Endothelial cell of umbilical vein (primary cell): ENCODE measurements around the gene LCMT2. TPM values are rescaled to one million over a fixed set of nuclear protein-coding genes. Genes with fewer than 3 reads are reported as not detected.
A peak's percentile ranks its signal among the peaks of the same experiment; 100 is the strongest.

Source experiments
- BruUV-seq: library from RNA; stranded (reverse); fragments of 400-500 nt; replicated peaks from 2 replicates; lab custom pipeline; 2021; lab: Mats Ljungman, UMichigan
- CTCF ChIA-PET: fragments of 300-600, 350-600 bp; sonication (Branson Sonifier 250); formaldehyde crosslinking; loops from one replicate; lab custom pipeline; 2021; ENCODE audit warnings: antibody characterized with exemption, inconsistent platforms; lab: Charles Lee
- POLR2A ChIA-PET: fragments of 300-600, 350-600 bp; sonication (Branson Sonifier 250); formaldehyde crosslinking; loops from one replicate; lab custom pipeline; 2021; ENCODE audit warnings: antibody characterized with exemption, inconsistent platforms; lab: Charles Lee
- DNase-seq: peaks from one replicate; pipeline ENCODE4 v3.0.0-alpha.2; 2011; ENCODE audit warnings: low read depth, low spot score
- FAIRE-seq: peaks from 2 replicates; lab custom pipeline; 2011; peaks lifted over from hg19 to GRCh38; lab: Jason Lieb, UNC
- H2AFZ ChIP-seq: 2 replicates; pipeline ENCODE4 v1.6.0; 2012; ENCODE audit warnings: low read depth, low read length, control low read depth, inconsistent platforms
- H3K27ac ChIP-seq: 2 replicates; pipeline ENCODE4 v1.5.1; 2011; ENCODE audit warnings: low read depth, mild to moderate bottlenecking, control low read depth, low read length, moderate library complexity; ENCODE audit not compliant: insufficient read depth
- H3K27me3 ChIP-seq, 2 experiments: 2 replicates each; pipeline versions ENCODE4 v1.6.0 to v1.6.1; 2011; ENCODE audit warnings: low read length in 2 of 2, mixed read lengths in 1 of 2; ENCODE audit not compliant: control insufficient read depth in 2 of 2, insufficient read depth in 2 of 2
- H3K36me3 ChIP-seq, 2 experiments: 2 replicates in 1 of 2; 3 replicates in 1 of 2; pipeline ENCODE4 v1.5.1; 2011; ENCODE audit warnings: low read length in 2 of 2, mild to moderate bottlenecking in 1 of 2, moderate library complexity in 1 of 2; ENCODE audit not compliant: control insufficient read depth in 2 of 2, insufficient read depth in 2 of 2; ENCODE audit errors: extremely low read depth in 1 of 2
- H3K4me1 ChIP-seq: 3 replicates; pipeline ENCODE4 v1.5.1; 2011; ENCODE audit warnings: mild to moderate bottlenecking, low read length; ENCODE audit not compliant: control insufficient read depth, insufficient read depth; ENCODE audit errors: extremely low read depth
- H3K4me2 ChIP-seq: 2 replicates; pipeline ENCODE4 v1.6.1; 2011; ENCODE audit warnings: low read length, control low read depth, mixed read lengths; ENCODE audit not compliant: insufficient read depth
- H3K4me3 ChIP-seq, 3 experiments: fragments of 200-600 bp in 1 of 3; sonication (generic), shearing (Covaris generic) in 1 of 3; replicated peaks in 1 of 3; 2 replicates each; pipeline ENCODE4 v1.5.1; 2011 to 2016; ENCODE audit warnings: control low read depth in 3 of 3, low read length in 3 of 3, mild to moderate bottlenecking in 2 of 3, inconsistent platforms in 1 of 3, low read depth in 1 of 3, moderate library complexity in 1 of 3; ENCODE audit not compliant: insufficient read depth in 1 of 3
- H3K79me2 ChIP-seq: 2 replicates; pipeline ENCODE4 v1.6.0; 2012; ENCODE audit warnings: low read length, inconsistent platforms; ENCODE audit not compliant: control insufficient read depth, insufficient read depth
- H3K9ac ChIP-seq: replicated peaks from 2 replicates; pipeline ENCODE3; 2011; ENCODE audit warnings: low read length, control low read depth; ENCODE audit not compliant: insufficient read depth; ENCODE audit errors: extremely low read depth
- H3K9me1 ChIP-seq: replicated peaks from 3 replicates; pipeline ENCODE4 v1.6.0; 2011; ENCODE audit warnings: mild to moderate bottlenecking, low read length; ENCODE audit not compliant: control insufficient read depth, insufficient read depth; ENCODE audit errors: extremely low read depth
- H3K9me3 ChIP-seq: replicated peaks from 2 replicates; pipeline ENCODE4 v1.5.1; 2012; ENCODE audit warnings: low read length, inconsistent platforms; ENCODE audit not compliant: control insufficient read depth, insufficient read depth
- H4K20me1 ChIP-seq: replicated peaks from 2 replicates; pipeline ENCODE3; 2011; ENCODE audit warnings: mild to moderate bottlenecking, low read length; ENCODE audit not compliant: control insufficient read depth, insufficient read depth; ENCODE audit errors: extremely low read depth
- EZH2 ChIP-seq: IDR thresholded peaks from 2 replicates; pipeline ENCODE4 v1.6.1; 2012; ENCODE audit warnings: borderline replicate concordance, low read depth, mild to moderate bottlenecking, moderate library complexity, low read length, inconsistent platforms; ENCODE audit not compliant: severe bottlenecking
- FOS ChIP-seq: IDR thresholded peaks from 2 replicates; pipeline ENCODE4 v1.6.1; 2011; ENCODE audit warnings: mild to moderate bottlenecking, low read length, moderate library complexity, borderline replicate concordance; ENCODE audit not compliant: insufficient read depth
- GATA2 ChIP-seq: IDR thresholded peaks from 2 replicates; pipeline ENCODE4 v1.7.0; 2011; ENCODE audit warnings: low read depth, mild to moderate bottlenecking, moderate library complexity, mixed read lengths, low read length; ENCODE audit not compliant: insufficient read length, insufficient read depth
- JUN ChIP-seq: IDR thresholded peaks from 2 replicates; pipeline ENCODE4 v1.6.1; 2011; ENCODE audit warnings: borderline replicate concordance, low read depth; ENCODE audit not compliant: insufficient read length, insufficient read depth
- MYC ChIP-seq: IDR thresholded peaks from one replicate; pipeline ENCODE4 v1.6.1; 2011; ENCODE audit warnings: mild to moderate bottlenecking, low read depth, low read length
- POLR2A ChIP-seq: IDR thresholded peaks from 2 replicates; pipeline ENCODE4 v1.6.1; 2012; ENCODE audit warnings: low read depth, mild to moderate bottlenecking, control low read depth, low read length
- POLR2AphosphoS5 ChIP-seq: IDR thresholded peaks from 2 replicates; pipeline ENCODE4 v1.6.1; 2012; ENCODE audit warnings: low read depth, mild to moderate bottlenecking, control low read depth, low read length, moderate library complexity; ENCODE audit not compliant: insufficient read depth
- dilution Hi-C: fragments of 300-500 bp; cut with MboI; formaldehyde crosslinking; loops from one replicate; pipeline ENCODE4 v1.15.0; 2019; ENCODE audit warnings: low sequenced_read_pairs; ENCODE audit not compliant: extremely low pct_ligation_motif_present
- intact Hi-C: fragments of 100-400 bp; cut with micrococcal nuclease; formaldehyde crosslinking; loops from one replicate; pipeline ENCODE4 v1.10.0; 2022
- polyA plus RNA-seq, 4 experiments: library from polyadenylated mRNA; depleted of rRNA in 3 of 4; stranded (reverse) in 3 of 4; unstranded in 1 of 4; fragments of >200 nt; gene quantifications; 2 replicates each; pipeline versions ENCODE4 v1.2.1 to v1.2.3, GENCODE V29; 2011 to 2012; ENCODE audit warnings: missing spikeins in 1 of 4
- total RNA-seq: library from RNA; stranded (reverse); gene quantifications from 2 replicates; pipeline ENCODE4 v1.2.3, GENCODE V29; 2021
- TF ChIP-seq, protein P1 (sequence below), 2 donors: IDR thresholded peaks; 1 replicate in 1 of 2; 2 replicates in 1 of 2; pipeline ENCODE4 v1.5.1; 2011; ENCODE audit warnings: low read length in 2 of 2, mild to moderate bottlenecking in 2 of 2, moderate library complexity in 2 of 2, control low read depth in 1 of 2, inconsistent platforms in 1 of 2, low read depth in 1 of 2; ENCODE audit not compliant: insufficient read depth in 1 of 2; ENCODE audit errors: extremely low read depth in 1 of 2
- TF ChIP-seq, protein P2 (sequence below): IDR thresholded peaks from 2 replicates; pipeline ENCODE4 v1.6.1; 2011; ENCODE audit not compliant: insufficient read depth, insufficient read length

The LCMT2 gene
- total and polyA plus RNA-seq, 2 donors (not counting 3 experiments of a cell fraction or from before 2014, with no cell fraction given), result 4.1 to 6.1 TPM

DNA sequence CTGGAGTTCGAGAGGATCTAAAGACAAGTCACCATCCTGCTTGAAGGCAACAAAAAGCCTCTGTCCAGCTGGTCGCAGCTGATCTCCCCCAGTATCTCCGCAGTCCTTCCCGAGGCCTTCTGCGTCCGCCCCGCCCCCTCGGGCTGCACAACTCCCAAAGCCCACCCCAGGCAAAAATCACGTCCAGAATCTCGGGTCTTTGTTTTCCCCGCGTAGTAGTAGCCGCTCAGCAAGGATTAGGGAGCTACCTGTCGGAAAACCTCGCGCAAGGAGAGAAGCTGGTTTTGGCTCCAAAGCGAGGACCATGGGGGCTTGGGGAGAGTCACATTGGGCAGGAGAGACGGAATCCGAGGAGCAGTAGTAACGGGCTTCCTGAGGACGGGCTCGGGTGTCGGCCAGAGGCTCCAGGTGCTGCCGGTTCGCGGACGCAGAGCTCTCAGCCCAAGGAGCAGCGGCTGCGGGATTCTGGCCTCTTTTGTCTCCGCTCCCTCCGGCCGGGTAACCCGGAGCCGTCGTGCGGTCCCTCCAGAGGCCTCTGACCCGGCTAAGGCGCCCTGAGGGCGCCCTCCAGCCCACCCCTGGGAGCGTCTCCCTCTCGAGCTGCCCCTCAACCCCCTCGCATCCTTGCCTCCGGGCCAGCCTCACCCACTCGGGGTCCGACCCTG, 40.1 kb upstream of the LCMT2 start:
- FAIRE-seq (no peak), DNase-seq (peak; percentile 48)
- Histone ChIP-seq H3K9me3 (no peaks in the 10 kb centered on the region), H3K9me1 (no peaks in the 10 kb centered on the region), H4K20me1 (no peaks in the 10 kb centered on the region), H3K27me3 (no peaks in the 10 kb centered on the region), H3K36me3 (peaks cover 0 to 7% of the 10 kb centered on the region in 2 experiments), H3K79me2 (peaks cover 20% of the 10 kb centered on the region), H3K9ac (peak overlapping the region; percentile 56), H2AFZ (peak overlapping the region; percentile 99), H3K27ac (peak overlapping the region; percentile 48), H3K4me3 (peak overlapping the region; percentile 69 to 93 (median 86)), H3K4me1 (peaks cover 18% of the 10 kb centered on the region), H3K4me2 (peak overlapping the region; percentile 97)
- no peak for TF ChIP-seq POLR2AphosphoS5
- no peak for TF ChIP-seq EZH2
- TF ChIP-seq JUN, result no peak
- no peak for TF ChIP-seq MYC
- no peak for TF ChIP-seq FOS
- TF ChIP-seq POLR2A, result no peak
- TF ChIP-seq, protein P1, sequence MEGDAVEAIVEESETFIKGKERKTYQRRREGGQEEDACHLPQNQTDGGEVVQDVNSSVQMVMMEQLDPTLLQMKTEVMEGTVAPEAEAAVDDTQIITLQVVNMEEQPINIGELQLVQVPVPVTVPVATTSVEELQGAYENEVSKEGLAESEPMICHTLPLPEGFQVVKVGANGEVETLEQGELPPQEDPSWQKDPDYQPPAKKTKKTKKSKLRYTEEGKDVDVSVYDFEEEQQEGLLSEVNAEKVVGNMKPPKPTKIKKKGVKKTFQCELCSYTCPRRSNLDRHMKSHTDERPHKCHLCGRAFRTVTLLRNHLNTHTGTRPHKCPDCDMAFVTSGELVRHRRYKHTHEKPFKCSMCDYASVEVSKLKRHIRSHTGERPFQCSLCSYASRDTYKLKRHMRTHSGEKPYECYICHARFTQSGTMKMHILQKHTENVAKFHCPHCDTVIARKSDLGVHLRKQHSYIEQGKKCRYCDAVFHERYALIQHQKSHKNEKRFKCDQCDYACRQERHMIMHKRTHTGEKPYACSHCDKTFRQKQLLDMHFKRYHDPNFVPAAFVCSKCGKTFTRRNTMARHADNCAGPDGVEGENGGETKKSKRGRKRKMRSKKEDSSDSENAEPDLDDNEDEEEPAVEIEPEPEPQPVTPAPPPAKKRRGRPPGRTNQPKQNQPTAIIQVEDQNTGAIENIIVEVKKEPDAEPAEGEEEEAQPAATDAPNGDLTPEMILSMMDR (IDR thresholded peaks at IDR 0.05; ENCODE audit: extremely low read depth in 1 of 2, insufficient read depth in 1 of 2, low read depth in 1 of 2, low read length in 2 of 2), result no peak
- no peak for TF ChIP-seq GATA2
- TF ChIP-seq, protein P2, sequence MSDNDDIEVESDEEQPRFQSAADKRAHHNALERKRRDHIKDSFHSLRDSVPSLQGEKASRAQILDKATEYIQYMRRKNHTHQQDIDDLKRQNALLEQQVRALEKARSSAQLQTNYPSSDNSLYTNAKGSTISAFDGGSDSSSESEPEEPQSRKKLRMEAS, result no peak
- intact Hi-C loops (no loop called here), dilution Hi-C loops (no loop called here)
- no TSS peak for BruUV-seq
- POLR2A ChIA-PET, result no interaction called here
- CTCF ChIA-PET, result interaction anchor here (0.5 to 1.8 kb wide), 4 partner anchors 14 to 145 kb away, joined by 3 to 5 read pairs (median 4); no protein-coding TSS in a partner anchor
